HG03558 (cell line): ENCODE results near the gene PMM2.
"Not testable (repeated sequence)": the region's sequence is repeated elsewhere in the genome, so short reads cannot be mapped to it uniquely, and the experiment has no call there.

Experiments used
- ATAC-seq: cut with Tn5 transposase; IDR thresholded peaks from one replicate; pipeline ENCODE4 v1.9.1; 2021; ENCODE audit warnings: moderate number of reproducible peaks; ENCODE audit not compliant: unreplicated experiment; ENCODE audit errors: extremely low read depth

PMM2 gene

DNA sequence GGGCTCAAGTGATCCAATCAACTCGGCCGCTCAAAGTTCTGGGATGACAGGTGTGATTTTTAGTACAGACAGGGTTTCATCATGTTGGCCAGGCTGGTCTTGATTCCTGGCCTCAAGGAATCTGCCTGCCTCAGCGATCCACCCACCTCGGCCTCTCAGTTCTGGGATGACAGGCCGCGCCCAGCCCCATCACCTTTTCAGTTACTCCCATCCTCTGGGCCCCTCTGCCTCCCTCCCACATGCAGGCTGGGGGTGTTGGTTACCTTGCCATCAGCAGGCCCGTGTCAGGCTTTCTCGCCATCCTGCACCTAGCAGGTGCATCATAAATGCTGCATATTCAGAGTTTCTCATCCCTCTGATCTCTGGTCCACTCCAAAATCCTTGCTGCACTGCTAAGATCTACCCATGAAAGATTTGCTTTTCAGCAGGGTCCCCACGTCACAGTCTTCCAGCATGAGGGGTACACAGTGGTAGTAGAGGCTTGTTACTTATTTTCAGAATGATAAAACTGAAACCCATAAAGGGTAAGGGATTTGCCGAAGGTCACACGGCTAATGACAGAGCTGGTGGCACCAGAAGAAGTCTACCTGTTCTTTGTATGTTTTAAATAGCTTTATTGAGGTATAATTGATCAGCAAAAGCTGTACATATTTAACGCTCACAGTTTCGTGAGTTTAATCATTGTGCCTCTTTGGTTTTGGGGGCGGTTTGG lies 16.6 kb downstream of the PMM2 start:
- no peak for ATAC-seq

DNA sequence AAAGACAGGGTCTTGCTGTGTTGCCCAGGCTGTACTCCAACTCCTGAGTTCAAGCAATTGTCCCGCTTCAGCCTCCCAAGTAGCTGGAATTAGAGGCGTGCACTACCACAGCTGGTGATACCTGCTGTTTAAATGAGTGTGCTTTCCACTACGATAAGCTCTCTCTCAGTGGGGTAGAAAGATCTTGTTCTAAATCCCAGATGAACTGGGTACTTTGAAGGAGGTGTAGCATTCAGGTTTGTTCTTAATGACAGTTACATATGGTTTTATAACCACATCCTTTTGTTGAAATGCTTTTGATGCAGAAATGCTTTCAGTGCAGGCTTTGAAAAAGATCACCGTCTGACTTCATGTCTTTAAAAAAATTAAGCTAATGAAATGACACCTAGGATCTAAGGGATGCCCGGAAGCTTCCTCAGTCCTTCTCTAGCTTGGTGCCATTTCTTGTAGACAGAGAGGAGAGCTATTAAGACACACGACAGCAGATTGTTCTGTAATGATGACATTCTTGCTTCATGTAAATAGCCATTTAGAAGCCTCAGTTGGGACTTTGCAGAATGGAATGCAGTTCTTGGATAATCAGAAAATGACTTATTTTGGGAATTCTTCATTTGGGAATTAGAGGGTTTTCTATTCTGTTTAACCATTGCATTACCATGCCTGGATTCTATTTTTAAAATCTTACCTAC lies 19.5 kb downstream of the PMM2 start:
- no peak for ATAC-seq

DNA sequence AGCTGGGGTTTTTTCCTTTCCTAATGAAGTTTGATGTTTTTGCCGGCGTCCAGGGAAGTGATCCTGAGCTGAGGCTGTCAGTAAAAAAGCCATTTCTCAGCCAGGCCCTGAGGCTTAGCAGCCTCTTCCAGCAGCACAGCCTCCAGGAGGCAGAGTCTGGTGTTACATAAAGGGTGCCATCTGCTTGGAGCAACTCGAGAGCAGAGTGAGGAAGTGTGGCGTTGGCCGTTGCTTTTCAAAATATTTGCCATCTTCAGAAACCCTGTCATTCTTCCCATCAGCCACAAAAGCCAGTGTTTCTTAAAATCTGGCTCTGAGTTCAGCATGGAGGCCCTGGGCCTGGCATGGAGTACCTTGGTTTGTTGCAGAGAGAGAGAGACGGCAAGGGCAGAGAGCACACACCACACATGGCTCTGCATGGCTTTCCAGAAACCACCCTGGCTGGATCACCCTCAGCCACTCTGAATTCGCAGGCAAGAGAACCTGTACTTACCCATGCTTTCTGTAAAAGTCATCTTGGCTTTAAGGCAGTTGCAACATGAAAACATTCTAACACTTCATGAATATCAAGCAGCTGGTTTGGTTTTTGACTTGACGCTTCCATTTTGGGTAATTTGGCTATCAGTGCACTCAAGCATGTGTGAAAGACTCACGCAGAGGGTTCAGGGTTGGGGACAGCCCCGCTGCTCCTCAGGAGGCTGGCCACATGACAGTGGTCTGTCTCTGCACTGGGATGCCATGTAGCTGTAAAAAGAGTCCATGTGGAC lies 21.0 kb downstream of the PMM2 start:
- ATAC-seq, result peak; percentile 67

DNA sequence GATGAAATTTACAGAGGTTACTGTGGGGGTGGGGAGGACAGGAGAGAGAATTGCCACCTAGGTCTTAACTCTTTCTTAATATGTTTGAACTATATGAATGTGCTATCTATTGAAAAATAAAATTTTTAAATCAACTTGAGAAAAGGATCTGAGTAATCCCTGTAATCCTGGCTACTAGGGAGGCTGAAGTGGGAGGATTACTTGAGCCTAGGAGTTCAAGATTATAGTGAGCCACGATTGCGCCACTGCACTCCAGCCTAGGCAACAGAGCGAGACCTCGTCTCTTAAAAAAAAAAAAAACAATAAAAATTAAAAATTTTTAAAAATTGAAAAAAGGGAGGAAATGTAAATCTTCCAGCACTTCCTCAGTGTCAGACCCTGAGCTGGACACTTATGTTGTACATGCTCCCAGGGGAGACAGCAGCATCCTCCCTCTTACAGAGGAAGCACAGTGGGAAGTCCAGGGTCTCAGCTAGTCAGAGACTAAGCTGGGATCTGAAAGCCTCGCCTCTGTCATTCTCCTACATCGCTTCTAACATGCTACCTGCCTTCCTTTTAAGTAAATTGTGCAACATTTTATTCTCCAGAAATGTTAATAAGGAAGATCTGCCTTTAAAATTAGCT lies 21.9 kb downstream of the PMM2 start:
- no peak for ATAC-seq

DNA sequence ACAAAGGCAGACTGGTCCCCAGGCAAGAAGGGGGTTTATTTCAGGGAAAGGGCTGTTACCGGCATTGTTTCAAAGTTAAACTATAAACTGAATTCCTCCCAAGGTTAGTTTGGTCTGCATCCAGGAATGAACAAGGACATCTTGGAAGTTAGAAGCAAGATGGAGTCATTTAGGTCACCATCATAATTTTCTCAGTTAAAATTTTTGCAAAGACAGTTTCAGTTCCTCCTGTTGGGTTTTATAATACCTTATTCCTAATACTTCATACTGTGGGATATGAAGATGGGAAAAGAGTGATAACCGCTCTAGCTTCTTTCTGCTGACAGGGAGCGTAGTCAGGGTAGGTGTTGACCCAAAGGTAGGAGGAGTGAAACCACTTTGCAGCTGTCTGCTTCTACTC lies 24.8 kb downstream of the PMM2 start:
- ATAC-seq, result no peak

DNA sequence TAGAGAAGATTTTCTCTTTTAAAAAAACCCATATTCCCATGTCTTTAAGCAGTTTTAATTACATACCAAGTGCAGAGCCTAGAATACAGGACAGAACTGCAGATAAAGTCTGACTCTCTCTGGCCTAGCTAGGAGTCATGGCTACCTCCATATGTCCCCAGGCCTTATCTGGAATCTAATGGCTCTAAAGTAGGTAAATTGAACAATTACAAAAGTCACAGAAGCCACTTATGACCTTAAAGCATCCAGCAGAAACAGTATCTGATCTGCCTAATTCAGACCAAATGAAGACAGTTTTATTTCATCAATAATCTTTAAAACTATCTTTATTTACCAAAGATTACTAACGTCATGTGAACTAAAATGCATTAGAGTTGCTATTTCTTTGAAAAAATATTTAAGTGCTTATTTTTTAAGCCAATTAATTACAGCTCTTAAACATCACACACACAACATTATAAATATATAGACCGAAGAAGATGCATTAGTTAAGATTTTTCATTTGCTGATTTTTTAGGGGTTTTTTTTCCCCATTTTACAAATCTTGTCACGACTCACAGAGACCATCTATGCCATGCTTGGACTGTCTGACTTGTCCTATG lies 28.7 kb downstream of the PMM2 start:
- ATAC-seq, result no peak

DNA sequence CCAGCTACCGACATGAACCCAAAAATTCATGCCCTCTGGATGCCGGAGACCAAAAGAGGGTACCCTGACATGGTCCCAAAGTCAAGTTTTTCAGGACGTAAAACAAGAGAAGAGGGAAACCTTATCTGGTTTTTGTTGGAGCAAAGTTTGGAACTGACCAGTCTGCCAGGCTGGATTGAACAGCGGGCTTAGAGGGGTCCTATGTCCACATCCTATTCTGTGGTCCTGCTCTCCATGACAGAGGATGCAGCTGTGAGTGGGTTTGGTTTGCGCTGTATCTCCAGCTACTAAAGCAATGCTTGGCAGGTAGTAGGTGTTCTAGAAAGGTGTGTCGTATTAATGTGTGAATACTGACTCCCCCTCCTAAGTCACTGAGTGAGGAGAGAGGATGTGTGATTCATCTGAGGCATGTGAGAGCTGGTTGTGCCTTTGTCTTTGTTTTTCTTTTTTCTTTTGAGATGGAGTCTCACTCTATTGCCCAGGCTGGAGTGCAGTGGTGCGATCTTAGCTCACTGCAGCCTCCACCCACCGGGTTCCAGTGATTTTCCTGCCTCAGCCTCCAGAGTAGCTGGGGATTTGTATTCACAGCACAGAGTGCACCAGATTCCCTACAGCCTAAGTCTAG lies 31.0 kb downstream of the PMM2 start:
- no peak for ATAC-seq

DNA sequence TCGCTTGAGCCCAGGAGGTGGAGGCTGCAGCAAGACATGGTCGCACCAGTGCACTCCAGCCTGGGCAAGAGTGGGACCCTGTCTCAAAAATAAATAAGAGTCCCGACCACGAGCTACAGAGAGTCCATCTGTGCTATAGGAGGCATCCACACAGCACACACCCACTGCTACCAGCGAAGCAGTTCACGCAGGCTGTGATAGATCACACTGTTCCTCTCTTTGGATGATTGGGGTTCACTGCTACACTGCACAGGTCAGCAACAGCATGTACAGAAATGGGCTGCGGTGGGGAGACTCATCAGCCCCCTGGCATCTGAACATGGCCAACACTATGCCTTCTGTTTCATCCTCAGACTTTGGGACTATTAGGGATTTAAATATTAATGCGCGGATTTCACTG lies 33.8 kb downstream of the PMM2 start:
- no peak for ATAC-seq

DNA sequence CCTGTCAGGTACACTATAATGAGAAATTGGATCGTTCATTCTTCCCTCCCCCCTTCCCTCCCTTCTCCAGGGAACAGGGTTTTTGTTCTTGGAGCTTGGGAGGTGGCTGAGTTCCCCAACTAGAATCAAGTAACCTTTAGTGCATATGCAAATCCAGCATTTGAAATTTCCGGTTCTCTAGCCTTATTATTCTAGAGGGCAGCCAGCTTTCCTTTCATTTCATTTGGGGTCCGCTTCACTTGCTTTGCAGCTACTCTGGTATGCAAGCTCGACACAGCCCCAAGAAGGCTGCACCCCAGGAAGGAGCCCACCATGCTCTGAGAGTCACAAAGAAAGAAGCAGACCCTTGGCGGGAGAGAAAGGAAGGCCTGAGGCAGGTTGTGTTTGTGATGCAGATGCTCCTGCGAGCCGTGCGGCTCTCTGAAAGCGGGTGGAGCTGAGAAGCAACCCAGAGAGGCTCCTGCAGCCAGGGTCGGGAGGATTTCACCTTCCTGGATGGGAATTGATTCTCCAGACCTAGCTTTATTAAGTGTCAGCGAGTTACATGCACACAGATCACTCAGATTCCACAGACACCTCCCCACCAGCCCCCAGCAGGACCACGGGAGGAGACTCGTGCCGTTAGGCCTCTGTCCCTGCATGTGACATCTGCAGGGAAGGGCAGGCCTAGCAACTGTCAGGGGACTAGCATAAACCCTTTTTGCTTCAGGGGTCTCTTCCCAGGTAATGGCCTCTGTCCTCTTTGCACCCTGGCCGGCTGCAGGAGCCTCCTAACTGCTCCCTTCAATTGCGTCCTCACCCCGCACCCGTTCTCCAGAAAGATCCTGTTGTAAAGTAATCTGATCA lies 34.5 kb downstream of the PMM2 start:
- ATAC-seq, result no peak

DNA sequence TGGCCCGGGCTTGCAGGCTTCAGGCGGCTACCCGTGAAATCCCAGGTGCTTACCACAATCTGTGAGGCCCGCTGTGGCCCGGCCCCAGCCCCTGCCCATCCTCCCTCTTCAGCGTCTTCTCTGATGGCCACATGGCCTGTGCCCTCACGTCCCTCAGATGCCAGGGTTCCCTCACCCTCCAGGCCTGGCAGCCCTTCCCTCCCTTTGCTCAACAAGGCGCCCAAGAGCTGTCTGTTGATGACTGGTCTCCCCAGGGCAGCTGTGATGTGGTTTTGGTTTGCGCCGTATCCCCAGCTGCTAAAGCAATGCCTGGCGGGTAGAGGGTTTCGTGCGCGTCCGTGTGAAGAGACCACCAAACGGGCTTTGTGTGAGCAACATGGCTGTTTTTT lies 35.1 kb downstream of the PMM2 start:
- ATAC-seq, result no peak

DNA sequence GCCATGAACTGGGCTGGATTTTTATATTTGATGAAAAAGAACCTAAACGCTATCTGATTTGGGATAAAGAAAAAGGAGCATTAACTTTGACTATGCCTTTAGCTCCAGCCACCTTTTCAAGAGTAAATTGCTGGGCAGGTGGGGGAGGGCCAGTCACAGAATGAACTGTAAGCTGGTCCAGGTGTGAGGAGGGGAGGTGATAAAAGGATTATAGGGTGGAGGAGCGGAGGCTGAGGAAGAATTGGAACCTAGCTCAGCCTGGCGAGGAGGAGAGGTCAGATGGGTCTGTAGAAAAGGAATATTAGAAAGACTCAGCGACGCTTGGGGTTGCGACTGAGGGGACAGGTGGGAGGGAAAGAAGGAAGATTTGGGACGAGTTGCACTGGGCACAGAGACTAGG lies 39.2 kb downstream of the PMM2 start:
- not testable (repeated sequence) for ATAC-seq

DNA sequence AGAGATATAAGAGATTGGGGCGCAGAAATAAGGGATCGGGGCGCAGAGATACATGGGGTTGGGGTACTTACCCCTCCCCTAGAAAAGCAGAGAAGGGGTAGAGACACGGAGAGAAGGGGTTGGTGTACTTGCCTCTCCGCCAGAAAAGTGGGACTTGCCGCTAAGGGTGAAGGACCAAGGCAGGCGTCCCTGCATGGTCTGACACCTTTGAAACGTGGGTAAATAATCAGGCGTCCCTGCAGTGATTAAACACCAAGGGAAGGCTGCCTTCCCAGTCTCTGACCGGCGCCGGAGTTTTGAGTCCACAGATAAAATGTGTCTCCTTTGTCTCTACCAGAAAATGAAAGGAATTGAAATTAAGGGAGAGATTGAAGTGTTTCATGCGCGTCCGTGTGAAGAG lies 40.0 kb downstream of the PMM2 start:
- ATAC-seq, result not testable (repeated sequence)

DNA sequence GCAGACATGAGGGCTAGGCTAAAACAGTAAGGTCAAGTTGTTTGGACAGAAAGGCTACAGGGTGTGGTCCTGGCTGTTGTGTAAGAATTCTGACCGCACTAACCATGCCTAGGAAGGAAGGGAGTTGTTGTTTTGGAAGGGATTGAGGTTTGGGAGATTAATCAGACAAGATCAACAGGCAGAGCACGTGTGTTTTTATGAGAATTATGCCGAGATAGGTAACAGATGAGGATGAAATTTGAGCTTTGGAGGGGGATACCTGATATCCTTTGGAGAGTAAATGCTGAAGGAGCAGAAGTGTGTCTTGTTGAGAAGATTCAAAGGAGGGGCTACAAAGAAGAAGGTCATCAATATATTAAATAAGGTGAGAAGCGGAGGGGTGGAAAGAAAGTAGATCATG lies 44.4 kb downstream of the PMM2 start:
- not testable (repeated sequence) for ATAC-seq

DNA sequence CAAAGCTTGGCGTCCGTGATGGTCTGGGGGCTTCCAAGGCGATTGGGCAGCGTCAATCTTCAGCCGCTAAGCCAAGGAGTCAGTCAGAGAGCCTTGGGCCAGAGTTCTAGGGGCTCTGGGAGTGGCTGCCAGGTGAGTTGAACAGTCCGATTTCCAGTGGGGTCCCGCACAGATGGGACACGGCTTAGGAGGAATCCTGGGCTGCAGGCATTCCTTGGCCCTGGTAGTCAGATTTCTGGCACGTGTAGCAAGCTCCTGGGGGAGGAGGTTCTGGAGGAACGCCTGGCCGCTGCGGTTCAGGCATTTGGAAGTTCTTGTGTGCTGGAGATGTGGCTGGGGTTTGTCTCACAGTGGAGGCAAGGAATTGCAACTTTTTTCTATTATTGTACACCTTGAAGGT lies 45.7 kb downstream of the PMM2 start:
- ATAC-seq, result not testable (repeated sequence)

DNA sequence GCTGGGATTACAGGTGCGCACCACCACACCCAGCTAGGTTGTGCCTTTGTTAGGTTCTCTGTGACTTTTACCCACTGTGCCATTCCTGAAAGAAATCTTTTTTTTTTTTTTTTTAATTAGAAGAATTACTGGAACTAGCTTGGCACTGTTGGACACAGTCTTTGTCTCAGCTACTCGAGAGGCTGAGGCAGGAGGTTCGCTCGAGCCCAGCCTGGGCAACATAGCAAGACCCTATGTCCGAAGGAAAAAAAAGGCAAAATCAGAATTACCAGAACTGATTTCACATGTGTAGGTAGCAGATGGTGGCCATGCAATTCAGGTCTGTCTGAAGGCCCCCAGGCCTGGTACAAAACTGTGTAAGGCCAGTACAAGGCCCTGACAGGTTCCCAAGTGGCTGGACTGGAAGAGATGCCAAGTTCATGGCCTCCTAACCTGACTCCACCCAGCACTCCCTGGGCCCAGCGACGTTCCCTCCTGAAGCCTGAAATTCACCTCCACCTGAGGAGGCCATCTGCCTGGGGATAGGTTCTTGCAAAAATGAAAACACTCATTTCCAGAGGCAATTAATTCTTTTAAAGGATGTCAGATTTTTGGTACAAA lies 48.2 kb downstream of the PMM2 start:
- no peak for ATAC-seq

DNA sequence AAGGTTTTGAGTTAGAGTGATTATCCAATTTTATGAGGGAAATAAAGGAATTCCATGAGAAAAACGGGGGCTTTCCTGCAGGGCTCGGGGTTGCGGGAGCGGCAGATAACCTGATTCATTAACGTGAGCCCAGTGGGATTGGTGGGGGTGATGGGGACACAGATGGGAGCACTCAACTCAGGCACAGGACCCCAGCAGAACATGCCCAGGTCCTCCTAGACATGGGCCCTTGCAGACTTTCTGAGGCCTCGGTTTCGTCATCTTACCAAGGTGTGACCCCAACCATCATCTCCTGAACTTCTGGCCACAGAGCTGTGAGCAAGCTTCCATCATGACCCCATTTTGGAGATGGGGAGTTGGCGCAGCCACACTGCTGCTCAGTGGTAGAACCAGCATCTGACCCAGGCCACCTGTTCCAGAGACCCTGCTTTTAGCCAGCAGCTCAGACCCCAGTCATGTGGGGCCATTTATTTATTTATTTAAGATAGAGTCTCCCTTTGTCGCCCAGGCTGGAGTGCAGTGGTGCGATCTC lies 48.8 kb downstream of the PMM2 start:
- no peak for ATAC-seq

DNA sequence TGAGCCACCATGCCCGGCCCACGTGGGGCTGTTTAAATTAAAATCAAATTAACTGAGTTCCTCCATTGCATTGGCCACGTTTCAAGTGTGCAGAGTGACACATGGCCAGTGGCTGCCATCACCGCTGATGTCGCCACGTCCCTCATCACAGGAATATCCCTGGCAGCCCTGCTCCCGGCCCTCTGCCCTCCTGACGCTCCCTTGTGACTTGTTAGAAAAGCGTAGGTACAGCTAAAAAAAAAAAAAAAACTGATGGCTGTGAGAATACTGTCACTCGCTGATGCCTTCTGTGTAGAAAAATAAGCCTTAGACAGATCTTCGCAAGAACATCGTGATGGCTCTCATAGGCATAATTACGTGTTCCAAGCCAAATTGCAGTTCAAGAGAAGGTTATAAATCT lies 49.5 kb downstream of the PMM2 start:
- no peak for ATAC-seq

DNA sequence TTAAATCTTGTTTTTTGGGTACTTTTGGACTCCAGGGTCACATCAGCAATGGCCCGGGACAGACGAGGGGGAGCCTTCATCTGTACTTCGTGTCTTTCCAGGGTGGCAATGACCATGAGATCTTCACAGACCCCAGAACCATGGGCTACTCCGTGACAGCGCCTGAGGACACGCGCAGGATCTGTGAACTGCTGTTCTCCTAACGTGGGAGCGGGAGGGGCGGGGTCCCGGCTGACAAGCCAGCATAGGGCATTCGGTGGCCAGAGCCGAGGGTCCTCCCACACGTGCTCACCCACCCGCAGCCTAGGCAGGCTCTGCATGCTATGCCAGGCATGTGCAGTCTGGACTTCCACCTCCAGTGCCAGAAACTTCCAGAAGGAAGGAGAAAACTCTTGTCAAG lies 50.0 kb downstream of the PMM2 start:
- no peak for ATAC-seq
